K562 (cell line): Measurements from ENCODE around the gene ATM. TPM values are rescaled to one million over a fixed set of nuclear protein-coding genes. Genes with fewer than 3 reads are reported as not detected.

Source experiments
- ATAC-seq: fragments of 200-7000 bp; cut with Tn5 transposase; 3 replicates; pipeline ENCODE4 v1.9.1; 2020; ENCODE audit warnings: moderate library complexity
- BruUV-seq: library from RNA; stranded (reverse); fragments of 400-500 nt; replicated peaks from 2 replicates; lab custom pipeline; 2021; lab: Mats Ljungman, UMichigan
- CTCF ChIA-PET: fragments of 300-600 bp; formaldehyde crosslinking; extraction: SDS; loops from one replicate; lab custom pipeline; 2021; ENCODE audit warnings: low intra/inter-chr PET ratio; lab: Yijun Ruan, JAX
- POLR2A ChIA-PET: fragments of 300-600, 350-650 bp; sonication (Branson Sonifier 250); formaldehyde crosslinking; extraction: SDS; loops from one replicate; lab custom pipeline; 2021; ENCODE audit warnings: antibody characterized with exemption, inconsistent platforms; lab: Yijun Ruan, JAX
- DNase-seq, 4 experiments: peaks; one replicate each; pipeline versions ENCODE4 v3.0.0 to v3.0.0-alpha.2; 2011 to 2018; ENCODE audit warnings: low spot score in 3 of 4, mixed read lengths in 3 of 4; ENCODE audit errors: extremely low read depth in 1 of 4
- FAIRE-seq: peaks from 2 replicates; lab custom pipeline; 2011; peaks lifted over from hg19 to GRCh38; lab: Jason Lieb, UNC
- H2AFZ ChIP-seq: 2 replicates; pipeline ENCODE4 v1.6.0; 2011; ENCODE audit warnings: low read depth, low read length, control low read depth, inconsistent platforms
- H3K27ac ChIP-seq: fragments of 200-600 bp; 3 replicates; pipeline ENCODE4 v1.8.0; 2011; ENCODE audit warnings: low read depth, mild to moderate bottlenecking, control low read depth, inconsistent platforms, low read length, moderate library complexity, mixed read lengths; ENCODE audit errors: extremely low read depth
- H3K27me3 ChIP-seq, 2 experiments: fragments of 300-600 bp in 1 of 2; 2 replicates in 1 of 2; 3 replicates in 1 of 2; pipeline versions ENCODE4 v1.6.0 to v1.8.0; 2011; ENCODE audit warnings: inconsistent platforms in 2 of 2, low read length in 2 of 2, mild to moderate bottlenecking in 1 of 2, mixed read lengths in 1 of 2, moderate library complexity in 1 of 2; ENCODE audit not compliant: control insufficient read depth in 2 of 2, insufficient read depth in 2 of 2
- H3K36me3 ChIP-seq: fragments of 300-600 bp; 3 replicates; pipeline ENCODE4 v1.8.0; 2011; ENCODE audit warnings: mild to moderate bottlenecking, low read length, inconsistent platforms; ENCODE audit not compliant: control insufficient read depth, insufficient read depth
- H3K4me1 ChIP-seq, 2 experiments: fragments of 200-600 bp in 1 of 2; replicated peaks in 1 of 2; 2 replicates in 1 of 2; 3 replicates in 1 of 2; pipeline versions ENCODE4 v1.5.1 to v1.8.0; 2011; ENCODE audit warnings: inconsistent platforms in 2 of 2, low read length in 2 of 2, mild to moderate bottlenecking in 1 of 2, mixed read lengths in 1 of 2, moderate library complexity in 1 of 2; ENCODE audit not compliant: control insufficient read depth in 2 of 2, insufficient read depth in 2 of 2
- H3K4me2 ChIP-seq: 2 replicates; pipeline ENCODE4 v1.6.1; 2011; ENCODE audit warnings: low read length, control low read depth, inconsistent platforms, mixed read lengths; ENCODE audit not compliant: insufficient read depth
- H3K4me3 ChIP-seq: fragments of 200-600 bp; sonication (generic), shearing (Covaris generic); 2 replicates; pipeline ENCODE4 v1.5.1; 2016; ENCODE audit warnings: control low read depth, inconsistent platforms
- H3K79me2 ChIP-seq: fragments of 200-600 bp; 3 replicates; pipeline ENCODE4 v1.8.0; 2011; ENCODE audit warnings: low read length, inconsistent platforms; ENCODE audit not compliant: control insufficient read depth, insufficient read depth
- H3K9ac ChIP-seq, 2 experiments: 2 replicates each; pipeline versions ENCODE4 v1.6.0 to v1.6.1; 2011; ENCODE audit warnings: low read depth in 2 of 2, low read length in 2 of 2, control low read depth in 1 of 2, inconsistent platforms in 1 of 2, mild to moderate bottlenecking in 1 of 2, mixed read lengths in 1 of 2; ENCODE audit not compliant: insufficient read depth in 1 of 2
- H3K9me1 ChIP-seq: one replicate; pipeline ENCODE4 v1.6.0; 2011; ENCODE audit warnings: inconsistent platforms, mild to moderate bottlenecking, low read length, moderate library complexity; ENCODE audit not compliant: control insufficient read depth, insufficient read depth
- H3K9me3 ChIP-seq: replicated peaks from 2 replicates; pipeline ENCODE4 v1.5.1; 2011; ENCODE audit warnings: low read depth, low read length, inconsistent platforms; ENCODE audit not compliant: control insufficient read depth, insufficient read depth
- H4K20me1 ChIP-seq: replicated peaks from 2 replicates; pipeline ENCODE4 v1.6.1; 2011; ENCODE audit warnings: low read length, inconsistent platforms, mixed read lengths; ENCODE audit not compliant: control insufficient read depth, insufficient read depth
- ADNP ChIP-seq: fragments of 200-800 bp; sonication (Bioruptor generic); IDR thresholded peaks from 2 replicates; pipeline ENCODE4 v1.6.1; 2016; ENCODE audit warnings: missing genetic modification characterization, missing compliant biosample characterization
- BCL6 ChIP-seq: fragments of 250-450 bp; sonication (Bioruptor Pico); IDR thresholded peaks from 2 replicates; pipeline ENCODE4 v1.4.0; 2020
- FUS ChIP-seq: fragments of 200-400 bp; formaldehyde crosslinking; optimal IDR thresholded peaks from 2 replicates; pipeline ENCODE3; 2017; ENCODE audit warnings: low read depth, low read length
- IFI16 ChIP-seq: fragments of 250-450 bp; sonication (Bioruptor Pico); IDR thresholded peaks from 2 replicates; pipeline ENCODE4 v2.1.2; 2022; ENCODE audit warnings: mild to moderate bottlenecking, inconsistent platforms
- PHB2 ChIP-seq: fragments of 450-650 bp; IDR thresholded peaks from 2 replicates; pipeline ENCODE4 v1.6.1; 2017; ENCODE audit warnings: low read depth
- PHF21A ChIP-seq: fragments of 450-650 bp; IDR thresholded peaks from 2 replicates; pipeline ENCODE4 v1.6.1; 2017; ENCODE audit warnings: low read depth, borderline replicate concordance
- SNRNP70 ChIP-seq: fragments of 200-400 bp; formaldehyde crosslinking; optimal IDR thresholded peaks from 2 replicates; pipeline ENCODE3; 2017; ENCODE audit warnings: low read depth, low read length
- WGBS: fragments of 100-300 bp; shearing (Covaris generic); methylation state at CpG from one replicate; pipeline ENCODE4 v1.1.6; 2016; ENCODE audit warnings: low coverage, mixed read lengths; ENCODE audit not compliant: insufficient coverage; ENCODE audit errors: missing lambda C conversion rate; 5-methylcytosine and 5-hydroxymethylcytosine counted together
- in situ Hi-C: fragments of 300-500 bp; cut with MboI; formaldehyde crosslinking; loops from 4 replicates; pipeline ENCODE4 v1.15.0; 2018; ENCODE audit warnings: inconsistent platforms, mixed read lengths
- intact Hi-C: fragments of 100-400 bp; cut with micrococcal nuclease; formaldehyde crosslinking; loops from 2 replicates; pipeline ENCODE4 v1.14.2; 2022
- polyA plus RNA-seq, 8 experiments: library from polyadenylated mRNA; depleted of rRNA in 4 of 8; stranded (reverse) in 5 of 8; unstranded in 3 of 8; fragments of >200 nt; fragmentation: Nextera tagmentation in 2 of 8; fragmentation: Illumina TruSeq in 1 of 8; extraction: Ambion mirVana in 2 of 8; extraction: Trizol in 1 of 8; gene quantifications; 2 replicates each; pipeline versions ENCODE4 v1.2.1 to v1.2.3, GENCODE V29; 2011 to 2014; ENCODE audit warnings: inconsistent platforms in 1 of 8, missing spikeins in 1 of 8
- total RNA-seq, 7 experiments: library from RNA; depleted of rRNA in 6 of 7; stranded (reverse); fragments of >200 nt in 6 of 7; fragmentation: Illumina TruSeq in 2 of 7; extraction: Trizol in 2 of 7; gene quantifications; 2 replicates each; pipeline versions ENCODE4 v1.2.1 to v1.2.3, GENCODE V29; 2011 to 2021; ENCODE audit warnings: low replicate concordance in 1 of 7
- TF ChIP-seq, protein P1 (sequence below): fragments of 250-450 bp; sonication (Bioruptor Pico); IDR thresholded peaks from 2 replicates; pipeline ENCODE4 v1.5.1; 2021; ENCODE audit warnings: mild to moderate bottlenecking
- TF ChIP-seq, protein P2 (sequence below): fragments of 450-650 bp; formaldehyde crosslinking; IDR thresholded peaks from 2 replicates; pipeline ENCODE4 v1.4.0; 2020; ENCODE audit warnings: mild to moderate bottlenecking, moderate library complexity
- TF ChIP-seq, protein P3 (sequence below), 2 experiments: IDR thresholded peaks; 2 replicates each; pipeline ENCODE4 v1.6.1; 2011; ENCODE audit warnings: borderline replicate concordance in 1 of 2, control low read depth in 1 of 2, low read depth in 1 of 2, low read length in 1 of 2, mild to moderate bottlenecking in 1 of 2, mixed read lengths in 1 of 2, moderate library complexity in 1 of 2; ENCODE audit not compliant: insufficient read depth in 1 of 2, insufficient read length in 1 of 2, poor library complexity in 1 of 2, severe bottlenecking in 1 of 2; ENCODE audit errors: extremely low read depth in 1 of 2

Gene ATM
- total and polyA plus RNA-seq, 9 of the 15 experiments (the other 6 are each of a cell fraction or from before 2014, with no cell fraction given) = 8.3 to 46.8 (median 26.2) TPM

- intact Hi-C loops (no loop called here), in situ Hi-C loops (no loop called here)
- ChIA-PET POLR2A (no interaction called here), CTCF (no interaction called here)
- TF ChIP-seq, protein P1, sequence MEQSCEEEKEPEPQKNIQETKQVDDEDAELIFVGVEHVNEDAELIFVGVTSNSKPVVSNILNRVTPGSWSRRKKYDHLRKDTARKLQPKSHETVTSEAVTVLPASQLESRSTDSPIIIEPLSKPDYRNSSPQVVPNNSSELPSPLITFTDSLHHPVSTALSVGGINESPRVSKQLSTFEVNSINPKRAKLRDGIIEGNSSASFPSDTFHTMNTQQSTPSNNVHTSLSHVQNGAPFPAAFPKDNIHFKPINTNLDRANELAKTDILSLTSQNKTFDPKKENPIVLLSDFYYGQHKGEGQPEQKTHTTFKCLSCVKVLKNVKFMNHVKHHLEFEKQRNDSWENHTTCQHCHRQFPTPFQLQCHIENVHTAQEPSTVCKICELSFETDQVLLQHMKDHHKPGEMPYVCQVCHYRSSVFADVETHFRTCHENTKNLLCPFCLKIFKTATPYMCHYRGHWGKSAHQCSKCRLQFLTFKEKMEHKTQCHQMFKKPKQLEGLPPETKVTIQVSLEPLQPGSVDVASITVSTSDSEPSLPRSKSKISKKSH = no peak
- TF ChIP-seq BCL6 (CRISPR knock-in tag) (no peak), ADNP (tag) (no peak), FUS (no peak), IFI16 (CRISPR knock-in tag) (no peak), PHB2 (no peak), SNRNP70 (no peak), PHF21A (no peak)
- TF ChIP-seq, protein P2, sequence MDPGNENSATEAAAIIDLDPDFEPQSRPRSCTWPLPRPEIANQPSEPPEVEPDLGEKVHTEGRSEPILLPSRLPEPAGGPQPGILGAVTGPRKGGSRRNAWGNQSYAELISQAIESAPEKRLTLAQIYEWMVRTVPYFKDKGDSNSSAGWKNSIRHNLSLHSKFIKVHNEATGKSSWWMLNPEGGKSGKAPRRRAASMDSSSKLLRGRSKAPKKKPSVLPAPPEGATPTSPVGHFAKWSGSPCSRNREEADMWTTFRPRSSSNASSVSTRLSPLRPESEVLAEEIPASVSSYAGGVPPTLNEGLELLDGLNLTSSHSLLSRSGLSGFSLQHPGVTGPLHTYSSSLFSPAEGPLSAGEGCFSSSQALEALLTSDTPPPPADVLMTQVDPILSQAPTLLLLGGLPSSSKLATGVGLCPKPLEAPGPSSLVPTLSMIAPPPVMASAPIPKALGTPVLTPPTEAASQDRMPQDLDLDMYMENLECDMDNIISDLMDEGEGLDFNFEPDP = no peak
- TF ChIP-seq, protein P3, sequence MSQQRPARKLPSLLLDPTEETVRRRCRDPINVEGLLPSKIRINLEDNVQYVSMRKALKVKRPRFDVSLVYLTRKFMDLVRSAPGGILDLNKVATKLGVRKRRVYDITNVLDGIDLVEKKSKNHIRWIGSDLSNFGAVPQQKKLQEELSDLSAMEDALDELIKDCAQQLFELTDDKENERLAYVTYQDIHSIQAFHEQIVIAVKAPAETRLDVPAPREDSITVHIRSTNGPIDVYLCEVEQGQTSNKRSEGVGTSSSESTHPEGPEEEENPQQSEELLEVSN (IDR thresholded peaks at IDR 0.05; ENCODE audit: borderline replicate concordance in 1 of 2, extremely low read depth in 1 of 2, insufficient read depth in 1 of 2, insufficient read length in 1 of 2, low read depth in 1 of 2, low read length in 1 of 2, poor library complexity in 1 of 2, severe bottlenecking in 1 of 2) = no peak
- Histone ChIP-seq H3K4me3 (no peak overlapping the region), H3K36me3 (no peaks in the 10 kb centered on the region), H3K4me2 (no peak overlapping the region), H3K9me1 (no peaks in the 10 kb centered on the region), H3K4me1 (no peaks in the 10 kb centered on the region), H2AFZ (no peak overlapping the region), H3K27ac (no peak overlapping the region), H3K9ac (no peak overlapping the region), H3K79me2 (no peaks in the 10 kb centered on the region), H3K27me3 (no peaks in the 10 kb centered on the region), H4K20me1 (no peaks in the 10 kb centered on the region), H3K9me3 (no peaks in the 10 kb centered on the region)
- no peak for ATAC-seq
- DNase-seq = no peak
- 5% methylated on average over 1 of the region's 1 CpG for WGBS
- FAIRE-seq = no peak
- BruUV-seq = no TSS peak
Measured at GRCh38 chr11:108393046-108393445, 170.2 kb downstream of the ATM start.
